Endothelial cell of umbilical vein (primary cell): ENCODE data around the gene PEDS1.

Experiments used
- CTCF ChIP-seq, 2 donors: IDR thresholded peaks; 1 replicate in 1 of 2; 2 replicates in 1 of 2; pipeline ENCODE4 v1.5.1; 2011; ENCODE audit warnings: low read length in 2 of 2, mild to moderate bottlenecking in 2 of 2, moderate library complexity in 2 of 2, control low read depth in 1 of 2, inconsistent platforms in 1 of 2, low read depth in 1 of 2; ENCODE audit not compliant: insufficient read depth in 1 of 2; ENCODE audit errors: extremely low read depth in 1 of 2
- POLR2A ChIP-seq: IDR thresholded peaks from 2 replicates; pipeline ENCODE4 v1.6.1; 2012; ENCODE audit warnings: low read depth, mild to moderate bottlenecking, control low read depth, low read length
- POLR2AphosphoS5 ChIP-seq: IDR thresholded peaks from 2 replicates; pipeline ENCODE4 v1.6.1; 2012; ENCODE audit warnings: low read depth, mild to moderate bottlenecking, control low read depth, low read length, moderate library complexity; ENCODE audit not compliant: insufficient read depth

- no peak for TF ChIP-seq POLR2A
- peak in 1 of 2 donors; percentile 21 for TF ChIP-seq CTCF (IDR thresholded peaks at IDR 0.05; ENCODE audit: extremely low read depth in 1 of 2, insufficient read depth in 1 of 2, low read depth in 1 of 2, low read length in 2 of 2)
- no peak for TF ChIP-seq POLR2AphosphoS5
Observed at GRCh38 chr20:50138479-50139393, 14.8 kb downstream of the PEDS1 start.
